Mucosa of stomach (tissue), 1 donor: Measurements from ENCODE around the gene STX7.

Experiments
- H3K27me3 ChIP-seq: one replicate; pipeline ENCODE4 v1.7.0; 2013; ENCODE audit warnings: mild to moderate bottlenecking, low read length; ENCODE audit not compliant: control insufficient read depth, insufficient read depth
- H3K36me3 ChIP-seq: one replicate; pipeline ENCODE4 v1.7.0; 2013; ENCODE audit warnings: low read length; ENCODE audit not compliant: control insufficient read depth, insufficient read depth
- H3K4me1 ChIP-seq: one replicate; pipeline ENCODE4 v1.7.0; 2013; ENCODE audit warnings: mild to moderate bottlenecking, low read length; ENCODE audit not compliant: control insufficient read depth, insufficient read depth
- H3K4me3 ChIP-seq: one replicate; pipeline ENCODE4 v1.7.0; 2013; ENCODE audit warnings: low read length
- H3K9ac ChIP-seq: one replicate; pipeline ENCODE4 v1.7.0; 2013; ENCODE audit warnings: mild to moderate bottlenecking, low read length, moderate library complexity
- H3K9me3 ChIP-seq: one replicate; pipeline ENCODE4 v1.7.0; 2013; ENCODE audit warnings: mild to moderate bottlenecking, low read length, moderate library complexity; ENCODE audit not compliant: control insufficient read depth
- donor health status: Pancreatic carcinoma.

Gene STX7

DNA sequence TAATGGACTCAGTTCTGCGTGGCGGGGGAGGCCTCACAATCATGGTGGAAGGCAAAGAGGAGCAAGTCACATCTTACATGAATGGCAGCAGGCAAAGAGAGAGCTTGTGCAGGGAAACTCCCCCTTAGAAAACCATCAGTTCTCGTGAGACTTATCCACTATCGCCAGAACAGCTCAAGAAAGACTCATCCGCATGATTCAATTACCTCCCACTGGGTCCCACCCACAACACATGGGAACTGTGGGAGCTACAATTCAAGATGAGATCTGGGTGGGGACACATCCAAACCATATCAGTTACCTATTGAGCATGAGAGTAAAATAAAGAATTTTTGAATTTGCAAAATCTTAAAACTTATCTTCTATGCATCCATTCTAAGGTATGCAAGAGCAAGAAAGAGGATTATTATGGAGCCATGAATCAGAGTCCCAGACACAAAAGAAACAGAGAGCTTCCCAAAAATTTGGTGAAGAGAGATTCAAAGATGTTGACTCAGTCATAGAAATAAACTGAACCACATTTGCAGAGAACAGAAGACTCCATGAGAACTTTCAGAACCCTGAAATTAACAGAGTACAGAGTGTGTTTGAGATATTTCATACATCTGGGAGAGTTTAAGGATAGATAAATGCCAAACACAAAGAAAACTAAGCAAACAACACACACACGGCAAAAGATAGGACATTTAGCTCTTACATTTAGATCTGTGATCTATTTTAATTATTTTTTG is 94.5 kb downstream of the STX7 start:
- Histone ChIP-seq H3K9ac (no peak overlapping the region), H3K9me3 (peaks cover 4% of the 10 kb centered on the region), H3K4me3 (no peak overlapping the region), H3K36me3 (no peaks in the 10 kb centered on the region), H3K27me3 (no peaks in the 10 kb centered on the region), H3K4me1 (no peaks in the 10 kb centered on the region)

DNA sequence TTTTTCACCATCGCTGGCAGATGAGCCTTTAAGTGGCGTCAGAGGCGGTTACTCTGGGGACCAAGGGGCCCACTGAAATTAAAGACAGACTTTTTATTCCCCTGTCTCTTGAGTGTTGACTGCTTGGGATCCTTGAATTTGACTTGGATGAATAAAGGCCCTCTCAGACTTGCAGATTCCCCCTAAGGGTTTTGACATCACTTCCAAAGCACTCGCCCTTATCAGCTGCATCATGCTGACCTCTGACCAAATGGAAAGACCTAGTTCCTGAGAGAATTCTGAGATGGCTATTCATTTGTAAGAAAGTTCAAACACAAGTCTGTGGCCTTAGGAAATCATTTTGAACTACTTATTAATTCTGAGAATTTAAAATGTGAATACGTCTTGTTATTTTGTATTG is 98.2 kb downstream of the STX7 start:
- Histone ChIP-seq H3K9ac (no peak overlapping the region), H3K4me3 (no peak overlapping the region), H3K9me3 (peaks cover 4% of the 10 kb centered on the region), H3K4me1 (no peaks in the 10 kb centered on the region), H3K36me3 (no peaks in the 10 kb centered on the region), H3K27me3 (no peaks in the 10 kb centered on the region)

DNA sequence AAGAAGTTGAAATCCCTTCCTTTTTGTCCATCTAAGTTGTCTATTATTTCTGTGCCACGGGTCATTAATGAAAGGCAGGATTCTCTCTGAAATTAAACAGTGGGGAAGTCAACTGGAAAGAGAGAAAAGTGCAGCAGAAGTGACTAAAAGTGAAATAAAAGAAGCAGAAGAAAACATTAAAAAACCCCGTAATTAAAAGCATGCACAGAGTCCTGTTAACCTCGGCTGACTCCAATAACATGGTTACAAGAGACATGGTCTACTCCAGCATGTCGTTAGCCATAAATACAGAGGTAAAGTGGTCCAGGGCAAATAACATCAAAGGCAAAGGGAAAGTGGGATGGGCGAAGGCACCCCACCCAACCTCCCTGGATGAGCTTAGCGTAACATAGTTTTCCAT is 98.6 kb downstream of the STX7 start:
- Histone ChIP-seq H3K4me3 (no peak overlapping the region), H3K36me3 (no peaks in the 10 kb centered on the region), H3K9me3 (peaks cover 4% of the 10 kb centered on the region), H3K4me1 (no peaks in the 10 kb centered on the region), H3K27me3 (no peaks in the 10 kb centered on the region), H3K9ac (no peak overlapping the region)

DNA sequence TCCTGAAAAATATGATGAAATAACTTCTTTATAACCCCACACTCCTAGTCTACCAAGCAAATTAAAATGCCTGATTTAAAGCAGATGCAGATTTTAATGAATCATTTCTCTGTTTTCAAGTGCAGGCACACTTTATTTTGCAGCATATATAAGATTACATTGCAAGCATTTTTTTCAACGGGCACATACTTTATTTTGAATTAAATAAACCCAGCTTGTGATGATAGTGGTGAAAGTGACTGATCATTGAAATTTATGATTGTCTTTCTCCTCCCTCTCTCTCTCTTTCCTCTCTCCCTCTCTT is 99.5 kb downstream of the STX7 start:
- no peak overlapping the region for H3K9ac ChIP-seq
- no peaks in the 10 kb centered on the region for H3K36me3 ChIP-seq
- H3K4me1 ChIP-seq = no peaks in the 10 kb centered on the region
- no peaks in the 10 kb centered on the region for H3K27me3 ChIP-seq
- peaks cover 4% of the 10 kb centered on the region for H3K9me3 ChIP-seq
- no peak overlapping the region for H3K4me3 ChIP-seq

DNA sequence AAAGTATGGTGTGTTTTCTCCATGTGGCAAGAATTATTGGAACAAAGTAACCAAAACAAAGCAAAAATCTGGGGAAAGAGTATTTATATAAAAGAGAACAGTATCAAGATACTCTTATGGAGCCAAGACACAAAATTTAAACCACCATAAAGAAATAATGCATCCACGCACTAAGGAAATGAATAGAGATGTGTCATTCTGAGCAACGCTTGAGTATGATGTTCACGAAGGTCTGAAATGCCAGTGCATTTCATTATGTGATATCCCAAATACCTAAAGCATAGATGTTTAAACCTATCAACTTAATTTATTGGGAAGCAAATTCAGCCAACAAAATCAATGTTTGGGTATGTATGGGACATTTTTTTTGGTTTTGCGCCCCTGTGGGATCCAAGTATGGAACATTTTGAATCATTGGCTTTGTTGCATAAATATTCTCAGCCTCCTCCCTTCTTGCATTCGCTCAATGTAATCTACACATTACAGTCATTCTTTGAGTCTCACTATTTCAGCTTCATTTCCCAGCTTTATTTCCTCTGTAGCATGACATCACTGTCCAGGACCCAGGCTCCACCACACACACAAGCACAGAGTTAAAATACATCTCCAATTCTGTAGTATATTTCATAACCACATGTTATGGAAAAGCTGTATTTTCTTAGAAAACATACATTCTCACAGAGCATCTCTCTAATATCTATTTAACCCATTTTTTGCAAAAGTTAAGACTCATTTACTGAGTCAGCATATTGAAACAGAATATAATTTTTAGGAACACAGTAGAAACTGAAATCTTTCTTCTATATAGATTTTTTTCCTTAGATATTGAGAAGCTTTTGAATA is 100.0 kb downstream of the STX7 start:
- Histone ChIP-seq H3K9me3 (peaks cover 4% of the 10 kb centered on the region), H3K27me3 (no peaks in the 10 kb centered on the region), H3K4me3 (no peak overlapping the region), H3K4me1 (no peaks in the 10 kb centered on the region), H3K9ac (no peak overlapping the region), H3K36me3 (no peaks in the 10 kb centered on the region)

DNA sequence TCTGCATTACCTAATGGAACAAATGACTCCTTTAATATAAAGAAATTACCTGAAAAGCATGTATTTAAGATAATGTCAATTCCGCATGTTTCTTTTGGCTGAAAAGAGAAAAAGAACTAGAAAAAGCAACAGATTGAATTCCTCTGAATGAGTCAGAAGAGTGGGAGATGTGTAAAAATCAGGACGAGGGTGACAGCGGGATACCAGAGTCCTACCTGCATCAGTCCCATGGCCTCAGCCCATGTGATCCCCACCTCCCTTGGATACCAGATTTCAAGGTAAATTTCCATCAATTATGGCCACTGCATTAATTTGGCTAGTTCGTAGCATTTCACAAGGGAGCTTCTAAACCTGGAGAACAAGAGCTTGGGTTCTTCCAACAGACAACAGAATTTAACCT is 101.6 kb downstream of the STX7 start:
- Histone ChIP-seq H3K36me3 (no peaks in the 10 kb centered on the region), H3K4me3 (no peak overlapping the region), H3K9ac (no peak overlapping the region), H3K4me1 (no peaks in the 10 kb centered on the region), H3K27me3 (no peaks in the 10 kb centered on the region), H3K9me3 (peaks cover under 1% of the 10 kb centered on the region)

DNA sequence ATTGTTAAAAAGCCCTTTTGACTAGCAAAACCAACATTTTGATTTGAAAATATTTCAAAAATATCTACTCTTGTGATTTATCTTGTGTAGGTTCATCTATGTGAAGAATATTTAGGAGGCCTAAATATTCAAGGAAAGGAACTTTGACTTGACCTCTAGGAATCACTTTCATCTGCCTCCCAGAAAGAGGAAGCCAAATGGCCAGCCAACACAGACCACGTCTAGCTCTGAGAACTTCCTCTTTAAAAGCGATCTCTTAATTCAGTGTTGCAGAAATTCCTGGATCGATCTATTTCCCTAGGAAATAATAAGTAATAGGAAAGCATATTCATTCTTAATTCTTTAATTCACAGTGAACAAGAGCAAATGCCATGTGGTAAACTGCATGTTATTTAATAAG is 102.1 kb downstream of the STX7 start:
- no peaks in the 10 kb centered on the region for H3K9me3 ChIP-seq
- no peaks in the 10 kb centered on the region for H3K4me1 ChIP-seq
- H3K36me3 ChIP-seq = no peaks in the 10 kb centered on the region
- no peak overlapping the region for H3K9ac ChIP-seq
- H3K4me3 ChIP-seq = no peak overlapping the region
- H3K27me3 ChIP-seq = no peaks in the 10 kb centered on the region

DNA sequence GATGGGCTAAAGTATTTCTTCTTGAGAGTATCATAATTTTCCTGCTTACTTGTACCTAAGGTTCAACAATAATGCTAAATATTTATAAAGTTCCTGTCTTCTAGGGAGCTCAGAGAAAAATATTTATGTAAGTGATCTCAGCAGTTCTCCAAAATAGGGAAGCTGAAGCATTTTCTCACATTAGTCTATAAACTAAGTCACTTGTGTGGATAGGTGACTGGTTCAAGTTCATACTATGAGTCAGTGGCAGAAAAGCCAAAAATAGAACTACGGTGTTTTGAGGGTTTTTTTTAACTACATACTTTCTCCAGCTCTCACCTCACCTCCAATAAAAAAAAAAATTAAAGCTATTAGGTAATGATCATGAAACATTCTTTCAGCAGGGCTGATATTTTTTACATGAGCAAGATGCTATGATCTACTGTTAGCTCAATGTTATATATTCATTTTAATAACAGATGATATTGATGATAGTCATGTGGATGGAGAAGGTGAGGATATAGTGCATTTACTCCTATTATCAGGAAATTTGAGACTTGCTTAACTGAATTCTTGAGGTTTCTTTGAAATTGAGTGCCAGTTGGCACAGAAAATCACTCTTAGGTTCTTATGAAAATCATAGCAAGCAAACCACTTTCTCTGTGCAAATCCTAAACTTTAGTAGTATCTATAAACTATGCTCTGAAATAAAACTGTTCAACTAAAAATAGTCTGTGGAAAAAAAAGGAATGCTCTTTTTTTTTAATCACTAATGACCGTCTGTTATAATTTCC is 107.6 kb downstream of the STX7 start:
- Histone ChIP-seq H3K36me3 (no peaks in the 10 kb centered on the region), H3K4me1 (no peaks in the 10 kb centered on the region), H3K4me3 (no peak overlapping the region), H3K9ac (no peak overlapping the region), H3K27me3 (peaks cover 33% of the 10 kb centered on the region), H3K9me3 (no peaks in the 10 kb centered on the region)

DNA sequence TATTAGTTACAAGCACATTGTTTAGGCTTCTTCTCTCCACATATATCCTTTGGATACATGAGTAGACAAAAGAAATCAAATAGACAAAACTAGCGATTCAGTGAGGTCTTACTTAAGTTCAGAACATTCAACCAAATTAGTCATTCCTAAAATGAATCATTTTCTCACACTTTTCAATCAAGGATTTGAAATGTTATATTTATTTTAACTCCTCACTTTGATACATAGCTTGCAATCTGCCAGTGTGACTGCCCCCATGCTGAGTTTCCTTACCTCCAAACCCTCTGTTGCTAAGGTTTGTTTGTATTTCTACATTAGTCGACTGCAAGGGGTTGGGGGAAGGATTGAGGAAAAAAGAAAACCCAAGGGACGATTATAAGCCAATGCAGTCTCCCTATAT is 108.2 kb downstream of the STX7 start:
- Histone ChIP-seq H3K36me3 (no peaks in the 10 kb centered on the region), H3K9me3 (no peaks in the 10 kb centered on the region), H3K27me3 (peaks cover 35% of the 10 kb centered on the region), H3K4me1 (no peaks in the 10 kb centered on the region), H3K4me3 (no peak overlapping the region), H3K9ac (no peak overlapping the region)

DNA sequence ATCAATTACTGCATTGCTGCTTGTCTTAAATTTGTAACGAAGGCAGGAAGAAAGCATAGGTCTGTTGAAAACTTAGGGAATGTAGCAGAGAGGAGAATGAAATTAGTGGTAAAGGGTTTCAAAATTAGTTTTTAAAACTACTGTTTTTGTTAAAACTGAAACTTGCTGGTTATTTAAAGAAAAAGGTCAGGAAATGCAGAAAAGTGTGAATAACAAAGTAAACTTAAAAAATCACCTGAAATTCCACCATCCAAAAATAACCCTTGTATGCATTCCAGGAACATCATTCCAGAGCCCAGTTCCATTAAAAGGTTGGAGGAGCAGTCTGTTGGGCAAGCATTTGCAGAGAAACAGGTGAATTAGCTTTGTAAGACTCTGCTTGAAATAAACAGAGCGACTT is 108.6 kb downstream of the STX7 start:
- H3K9me3 ChIP-seq = no peaks in the 10 kb centered on the region
- H3K9ac ChIP-seq = no peak overlapping the region
- H3K27me3 ChIP-seq = peaks cover 35% of the 10 kb centered on the region
- no peaks in the 10 kb centered on the region for H3K4me1 ChIP-seq
- no peak overlapping the region for H3K4me3 ChIP-seq
- no peaks in the 10 kb centered on the region for H3K36me3 ChIP-seq

DNA sequence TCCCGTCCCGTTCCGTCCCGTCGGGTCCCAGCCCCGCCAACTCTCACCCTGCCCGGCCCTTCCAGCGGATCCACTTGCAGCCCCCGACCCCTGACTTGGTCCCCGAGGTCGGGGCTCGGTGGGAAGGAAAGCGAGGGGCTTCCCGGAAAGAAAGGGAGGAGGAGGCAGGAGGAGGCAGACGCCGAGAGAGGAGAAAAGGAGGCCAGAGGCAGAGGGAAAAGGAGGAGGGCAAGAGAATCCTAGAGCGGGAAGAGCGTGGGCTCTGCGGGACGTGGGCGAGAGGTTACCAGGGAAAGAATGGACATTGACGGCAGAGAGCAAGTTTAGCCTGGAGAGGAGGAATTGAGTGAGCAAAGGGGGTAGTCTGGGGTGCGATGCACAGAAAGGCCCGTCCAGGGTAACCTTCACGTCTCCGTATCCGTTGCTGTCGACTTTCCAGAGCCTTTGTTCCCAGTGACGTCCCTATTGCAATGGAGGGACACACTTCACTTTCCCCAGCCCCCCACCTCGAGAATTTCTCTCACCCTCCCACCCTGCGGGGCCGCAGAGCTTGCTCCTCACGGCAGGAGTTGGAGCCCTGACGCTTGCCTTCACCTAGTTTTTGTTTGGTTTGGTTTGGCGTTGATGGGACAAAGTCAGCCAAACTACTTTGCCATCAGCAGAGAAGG is 111.2 kb downstream of the STX7 start:
- no peaks in the 10 kb centered on the region for H3K4me1 ChIP-seq

More for the DNA sequence above, 111.2 kb downstream of the STX7 start:
- Histone ChIP-seq H3K9me3 (no peaks in the 10 kb centered on the region), H3K36me3 (no peaks in the 10 kb centered on the region), H3K9ac (peak overlapping the region; percentile 37), H3K4me3 (peak overlapping the region; percentile 34), H3K27me3 (peaks cover 41% of the 10 kb centered on the region)
